Astrocyte of the hippocampus (primary cell): ENCODE results near the gene EFNA5.
A peak's percentile ranks its signal among the peaks of the same experiment; 100 is the strongest.

Experiments
- DNase-seq: peaks from one replicate; pipeline ENCODE4 v3.0.0; 2011; ENCODE audit warnings: low read depth, low spot score

Gene EFNA5

GRCh38 chr5:107670932-107671741 lies at the start of gene EFNA5:
Gene EFNA5 (minus strand): TSS chr5:107670937.
- DNase-seq, result peak; percentile 79

GRCh38 chr5:107719034-107719606 lies 48.4 kb upstream of the EFNA5 start:
- DNase-seq, result no peak

- no peak for DNase-seq
Observed at GRCh38 chr5:107717816-107718215, 47.1 kb upstream of the EFNA5 start.

GRCh38 chr5:107713228-107713627 lies 42.5 kb upstream of the EFNA5 start:
- DNase-seq, result no peak

- DNase-seq, result no peak
Observed at GRCh38 chr5:107712359-107712870, 41.7 kb upstream of the EFNA5 start.

- DNase-seq, result peak; percentile 36
Observed at GRCh38 chr5:107705402-107706014, 34.8 kb upstream of the EFNA5 start.

- peak; percentile 15 for DNase-seq
Observed at GRCh38 chr5:107704681-107705401, 34.1 kb upstream of the EFNA5 start.

GRCh38 chr5:107700481-107700880 lies 29.7 kb upstream of the EFNA5 start:
- no peak for DNase-seq

- no peak for DNase-seq
Observed at GRCh38 chr5:107699425-107699824, 28.7 kb upstream of the EFNA5 start.

- DNase-seq, result peak; percentile 20
Observed at GRCh38 chr5:107698286-107698685, 27.5 kb upstream of the EFNA5 start.

- DNase-seq, result no peak
Observed at GRCh38 chr5:107696498-107696897, 25.8 kb upstream of the EFNA5 start.

GRCh38 chr5:107696080-107696479 lies 25.3 kb upstream of the EFNA5 start:
- no peak for DNase-seq

GRCh38 chr5:107687937-107688336 lies 17.2 kb upstream of the EFNA5 start:
- no peak for DNase-seq

- no peak for DNase-seq
Observed at GRCh38 chr5:107687404-107687803, 16.7 kb upstream of the EFNA5 start.

GRCh38 chr5:107682533-107682932 lies 11.8 kb upstream of the EFNA5 start:
- no peak for DNase-seq

- no peak for DNase-seq
Observed at GRCh38 chr5:107680799-107681198, 10.1 kb upstream of the EFNA5 start.

- DNase-seq, result no peak
Observed at GRCh38 chr5:107680099-107680498, 9.4 kb upstream of the EFNA5 start.

GRCh38 chr5:107676702-107677101 lies 6.0 kb upstream of the EFNA5 start:
- no peak for DNase-seq

GRCh38 chr5:107675201-107675600 lies 4.5 kb upstream of the EFNA5 start:
- no peak for DNase-seq

GRCh38 chr5:107674655-107675054 lies 3.9 kb upstream of the EFNA5 start:
- DNase-seq, result no peak

- DNase-seq, result peak; percentile 96
Observed at GRCh38 chr5:107673368-107674136, 2.8 kb upstream of the EFNA5 start.
